H1 (cell line): Measurements from ENCODE around the gene MAN1C1. TPM values are rescaled to one million over a fixed set of nuclear protein-coding genes. Genes with fewer than 3 reads are reported as not detected.

ENCODE experiments used
- HDAC2 ChIP-seq, 2 experiments: fragments of 300-600 bp in 1 of 2; sonication (generic) in 1 of 2; IDR thresholded peaks; 2 replicates each; pipeline ENCODE4 v1.6.1; 2011 to 2012; ENCODE audit warnings: low read depth in 2 of 2, low read length in 2 of 2, mild to moderate bottlenecking in 2 of 2, moderate library complexity in 2 of 2, borderline replicate concordance in 1 of 2, inconsistent platforms in 1 of 2
- polyA plus RNA-seq, 7 experiments: library from polyadenylated mRNA; depleted of rRNA in 3 of 7; stranded (reverse) in 5 of 7; unstranded in 2 of 7; fragments of >200 nt in 5 of 7; fragments of 200-250 nt in 2 of 7; gene quantifications; 1 replicate in 5 of 7; 2 replicates in 1 of 7; 4 replicates in 1 of 7; pipeline versions ENCODE4 v1.2.1 to v1.2.3, GENCODE V29; 2011 to 2013; ENCODE audit warnings: missing spikeins in 2 of 7, mixed read lengths in 2 of 7
- total RNA-seq: library from RNA; stranded (reverse); fragmentation: NEBNext Ultra II Directional; extraction: Animal tissue kit (Norgen Biotek cat#: 25700); gene quantifications from 2 replicates; pipeline ENCODE4 v1.2.1, GENCODE V29; 2021

MAN1C1 gene
- total and polyA plus RNA-seq, 2 of the 8 experiments (the other 6 are each of a cell fraction or from before 2014, with no cell fraction given) = 7.8 to 15.2 TPM

GRCh38 chr1:25699500-25700143, 83.0 kb downstream of the MAN1C1 start (continued):
- no peak for TF ChIP-seq HDAC2 (IDR thresholded peaks at IDR 0.05; ENCODE audit: borderline replicate concordance in 1 of 2, low read depth in 2 of 2, low read length in 2 of 2)
